ENCODE results near the gene ZNF469.

ZNF469 gene

DNA sequence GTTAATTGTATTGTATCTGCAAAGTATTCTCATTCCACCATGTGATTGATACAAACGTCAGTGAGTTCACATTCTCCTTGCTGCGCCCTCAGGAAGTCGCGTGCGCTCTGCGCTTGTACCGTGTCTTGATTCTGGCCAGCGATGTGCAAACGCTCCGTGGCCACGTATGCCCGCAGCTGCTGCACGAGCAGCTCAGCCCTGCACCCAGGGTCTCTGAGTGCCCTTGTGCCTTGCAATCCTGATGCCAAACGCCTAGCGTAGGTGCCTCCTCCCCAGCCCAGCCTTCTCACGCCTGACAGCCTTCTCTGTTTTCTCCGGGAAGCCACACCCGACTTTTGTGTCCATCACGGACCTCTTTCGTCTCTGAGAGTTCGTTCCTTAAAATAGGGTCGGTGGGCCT, 9.4 kb downstream of the ZNF469 start:
- DNase-seq (ENCODE audit: low spot score) = no peak

DNA sequence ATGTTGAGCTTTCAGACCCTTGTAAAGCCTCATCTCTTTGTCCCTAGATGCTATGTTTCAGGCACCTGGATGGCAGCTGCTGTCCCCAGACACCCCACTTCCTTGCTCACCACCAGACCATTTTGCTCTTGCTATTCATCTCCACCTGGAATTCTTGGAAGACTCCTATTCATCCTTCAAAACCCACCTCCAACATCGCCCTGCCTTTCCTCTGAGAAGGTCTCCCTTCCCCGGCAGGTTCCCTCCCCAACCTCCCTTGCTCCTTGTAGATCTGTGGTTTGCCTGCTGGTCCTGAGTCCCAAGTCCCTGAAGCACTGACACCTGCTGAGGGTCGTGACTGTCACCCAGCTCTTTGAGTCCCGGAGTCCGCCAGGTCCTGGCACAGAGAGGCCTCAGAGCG, 9.9 kb downstream of the ZNF469 start:
- no peak for DNase-seq (ENCODE audit: low spot score)

DNA sequence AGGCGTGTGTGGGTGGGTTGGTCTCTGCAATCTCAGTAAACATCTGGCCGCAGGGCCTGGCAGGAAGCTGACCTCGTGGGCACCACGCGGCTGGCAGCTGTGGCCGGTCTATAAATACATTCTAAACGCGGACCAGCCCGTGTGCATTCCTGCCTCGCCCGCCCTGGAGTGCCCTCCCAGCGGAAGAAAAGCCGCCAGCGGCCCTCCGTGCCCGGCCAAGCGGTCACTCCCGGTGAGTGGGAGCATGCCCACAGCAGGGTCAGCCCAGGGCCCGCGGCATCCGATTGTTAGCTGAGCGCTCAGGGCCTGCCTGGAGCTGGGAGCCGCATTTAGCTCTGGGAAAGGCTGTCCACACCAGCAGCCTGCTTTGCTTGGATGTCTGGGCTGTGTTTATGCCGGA, 10.3 kb downstream of the ZNF469 start:
- peak; percentile 55 for DNase-seq (ENCODE audit: low spot score)

DNA sequence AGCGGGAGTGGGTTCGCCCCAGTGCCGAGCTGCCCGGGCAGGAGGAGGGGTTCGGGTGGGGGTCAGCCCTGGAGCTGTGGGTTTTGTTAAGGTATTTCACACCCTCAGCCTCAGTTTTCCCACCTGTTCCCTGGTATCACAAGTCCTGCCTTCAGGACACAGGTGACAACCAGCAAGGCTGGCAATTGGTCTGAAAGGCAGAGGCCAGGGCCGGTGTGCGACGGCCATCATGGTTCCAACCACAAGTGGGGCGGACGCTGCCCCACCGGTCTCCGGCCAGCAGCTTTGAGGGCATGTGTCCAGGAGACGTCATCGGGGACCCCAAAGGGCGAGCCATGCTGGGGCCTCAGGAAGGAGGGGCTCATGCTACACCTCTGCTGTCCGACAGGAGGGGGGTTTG, 10.8 kb downstream of the ZNF469 start:
- DNase-seq (ENCODE audit: low spot score) = no peak

DNA sequence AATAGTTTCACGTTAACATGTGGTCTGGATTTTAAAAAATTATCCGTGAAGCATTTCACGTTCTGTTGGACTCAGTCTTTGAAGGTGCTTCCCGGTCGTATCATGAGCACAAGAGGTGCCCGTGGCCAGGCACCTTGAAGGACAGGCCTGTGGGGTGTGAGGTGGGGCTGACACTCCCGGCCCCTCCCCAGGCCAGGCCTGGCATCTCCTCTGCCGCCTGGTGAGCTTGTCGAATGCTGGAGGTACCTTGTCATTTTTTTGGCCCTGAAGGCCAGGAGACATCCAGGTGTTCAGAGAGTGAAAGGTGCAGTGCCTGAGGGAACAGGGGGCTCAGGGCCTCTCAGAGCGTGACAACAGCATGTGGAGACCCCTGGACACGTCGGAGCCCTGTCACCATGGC, 11.7 kb downstream of the ZNF469 start:
- DNase-seq (ENCODE audit: low spot score) = no peak

DNA sequence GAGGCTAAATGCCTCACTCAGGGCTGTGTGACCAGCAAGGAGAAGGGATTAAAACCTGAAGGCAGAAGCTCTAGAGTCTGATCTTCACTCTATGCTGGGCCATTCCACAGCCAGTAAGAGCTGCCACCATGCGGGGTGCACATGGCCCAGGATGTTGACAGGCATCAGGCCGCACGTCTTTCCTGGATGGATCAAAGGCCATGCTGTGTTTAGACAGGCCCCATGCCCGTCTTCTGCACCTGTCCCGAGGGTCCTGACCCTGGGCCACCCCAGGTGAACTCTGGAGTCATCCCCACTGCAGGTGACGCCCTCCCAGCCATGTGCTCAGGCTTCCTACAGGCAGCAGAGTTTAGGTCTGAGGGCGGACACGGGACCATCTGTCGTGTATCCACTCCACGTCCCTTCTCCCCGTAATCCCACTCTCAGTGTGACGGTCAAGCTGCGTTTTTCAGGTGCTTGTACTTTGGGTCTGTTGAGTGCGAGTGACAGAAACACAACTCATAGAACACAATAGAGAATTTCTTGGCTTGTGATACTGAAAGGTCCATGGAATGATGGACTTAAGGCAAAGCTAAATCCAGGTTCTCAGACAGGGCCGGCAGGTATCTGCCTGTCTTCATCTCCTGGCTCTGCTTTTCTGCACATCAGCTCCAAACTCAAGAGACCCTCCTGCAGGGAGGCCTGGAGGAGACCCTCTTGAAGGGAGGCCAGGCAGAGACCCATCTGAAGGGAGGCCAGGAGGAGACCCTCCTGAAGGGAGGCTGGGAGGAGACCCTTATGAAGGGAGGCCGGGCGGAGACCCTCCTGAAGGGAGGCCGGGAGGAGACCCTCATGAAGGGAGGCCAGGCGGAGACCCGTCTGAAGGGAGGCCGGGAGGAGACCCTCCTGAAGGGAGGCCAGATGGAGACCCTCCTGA, 13.2 kb downstream of the ZNF469 start:
- no peak for DNase-seq (ENCODE audit: low spot score)

DNA sequence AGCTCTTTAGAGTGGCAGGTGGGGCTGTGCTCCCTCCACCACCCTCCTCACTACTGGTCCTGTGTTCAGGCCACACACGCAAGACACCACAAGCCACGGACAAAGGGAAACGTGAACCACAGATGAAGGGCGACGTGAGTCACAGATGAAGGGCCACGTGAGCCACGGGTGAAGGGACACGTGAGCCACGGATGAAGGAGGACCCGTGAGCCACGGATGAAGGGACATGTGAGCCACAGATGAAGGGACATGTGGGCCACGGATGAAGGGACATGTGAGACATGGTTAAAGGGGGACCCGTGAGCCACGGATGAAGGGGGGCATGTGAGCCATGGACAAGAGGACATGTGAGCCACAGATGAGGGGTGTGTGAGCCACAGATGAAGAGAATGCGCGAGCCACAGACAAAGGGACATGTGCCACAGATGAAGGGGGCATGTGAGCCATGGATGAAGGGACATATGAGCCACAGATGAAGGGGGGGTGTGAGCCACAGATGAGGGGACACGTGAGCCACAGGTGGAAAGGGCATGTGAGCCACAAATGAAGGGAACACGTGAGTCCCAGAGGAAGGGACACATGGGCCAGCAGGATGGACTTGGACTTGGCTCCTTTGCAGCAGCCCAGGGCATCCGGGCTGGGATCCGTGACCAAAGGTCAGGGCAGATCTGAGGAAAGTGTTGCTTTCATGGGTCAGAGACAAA, 15.6 kb downstream of the ZNF469 start:
- DNase-seq (ENCODE audit: low spot score) = no peak

DNA sequence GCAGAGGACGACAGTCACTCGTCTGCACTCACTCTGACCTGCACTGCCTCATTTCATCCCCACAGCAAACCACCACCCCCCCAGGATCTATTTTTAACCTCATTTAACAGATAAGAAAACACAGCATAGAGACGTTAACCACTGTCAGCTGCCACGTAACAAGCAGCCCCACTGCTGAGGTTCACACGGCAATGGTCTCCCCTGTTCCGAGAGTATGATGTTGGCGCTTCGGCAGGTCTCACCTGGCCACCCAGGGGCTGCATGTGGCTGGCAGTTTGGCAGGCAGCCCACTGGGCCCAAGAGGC, 16.1 kb downstream of the ZNF469 start:
- no peak for DNase-seq (ENCODE audit: low spot score)

DNA sequence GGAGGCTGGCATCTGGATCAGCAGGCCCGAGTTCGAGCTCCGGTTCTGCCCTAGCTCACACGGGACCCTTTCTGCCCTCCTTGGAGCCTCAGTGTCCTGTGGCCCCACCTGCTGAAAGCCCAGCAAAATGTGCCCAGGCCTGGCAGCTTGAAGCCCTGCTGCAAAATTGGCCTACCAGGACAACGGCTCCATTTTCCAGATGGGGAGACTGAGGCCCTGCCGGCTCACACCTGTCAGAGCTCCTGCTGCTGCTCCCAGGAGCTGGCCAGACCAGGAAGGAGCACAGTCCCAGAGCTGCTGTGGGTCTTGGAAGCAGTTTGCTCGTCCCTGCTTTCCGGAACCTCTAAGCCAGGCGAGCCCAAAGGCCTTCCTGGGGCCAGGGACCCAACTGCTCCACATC, 17.4 kb downstream of the ZNF469 start:
- DNase-seq (ENCODE audit: low spot score) = no peak

DNA sequence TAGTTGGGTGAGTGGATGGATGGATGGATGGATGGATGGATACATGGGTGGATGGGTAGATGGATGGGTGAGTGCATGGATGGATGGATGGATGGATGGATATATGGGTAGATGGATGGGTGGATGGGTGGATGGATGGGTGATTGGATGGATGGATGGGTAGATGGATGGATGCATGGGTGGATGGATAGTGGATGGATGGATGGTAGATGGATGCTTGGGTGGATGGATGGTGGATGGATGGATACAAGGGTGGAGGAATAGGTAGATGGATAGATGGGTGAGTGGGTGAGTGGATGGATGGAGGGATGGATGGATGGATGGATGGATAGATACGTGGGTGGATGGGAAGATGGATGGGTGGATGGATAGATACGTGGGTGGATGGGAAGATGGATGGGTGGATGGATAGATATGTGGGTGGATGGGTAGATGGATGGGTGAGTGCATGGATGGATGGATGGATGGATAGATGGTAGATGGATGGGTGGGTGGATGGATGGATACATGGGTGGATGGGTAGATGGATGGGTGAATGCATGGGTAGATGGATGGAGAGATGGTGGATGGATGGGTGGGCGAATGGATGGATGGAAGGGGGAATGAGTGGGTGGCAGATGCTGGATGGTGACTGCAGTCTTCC, 19.0 kb downstream of the ZNF469 start:
- DNase-seq (ENCODE audit: low spot score) = no peak

DNA sequence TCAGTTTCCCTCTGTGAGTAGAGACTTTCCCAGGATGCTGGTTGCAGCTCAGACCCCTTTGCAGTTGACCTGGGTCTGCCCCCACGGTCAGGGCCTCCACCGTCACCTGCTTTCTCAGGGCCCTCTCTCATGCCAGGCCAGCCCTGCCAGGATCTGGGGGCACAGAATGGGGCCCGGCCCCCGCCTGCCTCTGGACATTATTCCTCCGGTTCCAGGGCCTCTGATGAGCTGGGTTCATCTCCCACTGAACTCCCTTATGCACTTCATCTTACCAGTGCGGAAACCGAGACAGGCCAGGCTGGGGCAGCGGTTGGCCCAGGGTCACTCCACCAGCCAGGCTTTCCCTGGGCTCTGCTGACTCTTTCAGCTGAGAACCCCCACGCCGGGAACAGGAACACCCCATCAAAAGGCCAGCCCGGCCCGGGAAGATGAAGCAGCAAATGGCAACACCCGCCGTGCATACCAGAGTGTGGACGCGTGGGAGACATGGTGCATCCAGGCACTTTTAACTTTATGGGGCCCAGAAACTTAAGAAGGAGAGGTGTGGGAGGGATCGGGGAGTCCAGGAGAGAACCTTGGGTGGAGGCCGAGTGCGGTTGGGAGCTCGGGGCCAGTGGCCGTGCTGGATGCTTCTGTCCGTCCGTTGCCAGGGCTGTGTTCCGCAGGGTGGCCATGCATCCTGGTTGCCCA, 19.9 kb downstream of the ZNF469 start:
- no peak for DNase-seq (ENCODE audit: low spot score)

DNA sequence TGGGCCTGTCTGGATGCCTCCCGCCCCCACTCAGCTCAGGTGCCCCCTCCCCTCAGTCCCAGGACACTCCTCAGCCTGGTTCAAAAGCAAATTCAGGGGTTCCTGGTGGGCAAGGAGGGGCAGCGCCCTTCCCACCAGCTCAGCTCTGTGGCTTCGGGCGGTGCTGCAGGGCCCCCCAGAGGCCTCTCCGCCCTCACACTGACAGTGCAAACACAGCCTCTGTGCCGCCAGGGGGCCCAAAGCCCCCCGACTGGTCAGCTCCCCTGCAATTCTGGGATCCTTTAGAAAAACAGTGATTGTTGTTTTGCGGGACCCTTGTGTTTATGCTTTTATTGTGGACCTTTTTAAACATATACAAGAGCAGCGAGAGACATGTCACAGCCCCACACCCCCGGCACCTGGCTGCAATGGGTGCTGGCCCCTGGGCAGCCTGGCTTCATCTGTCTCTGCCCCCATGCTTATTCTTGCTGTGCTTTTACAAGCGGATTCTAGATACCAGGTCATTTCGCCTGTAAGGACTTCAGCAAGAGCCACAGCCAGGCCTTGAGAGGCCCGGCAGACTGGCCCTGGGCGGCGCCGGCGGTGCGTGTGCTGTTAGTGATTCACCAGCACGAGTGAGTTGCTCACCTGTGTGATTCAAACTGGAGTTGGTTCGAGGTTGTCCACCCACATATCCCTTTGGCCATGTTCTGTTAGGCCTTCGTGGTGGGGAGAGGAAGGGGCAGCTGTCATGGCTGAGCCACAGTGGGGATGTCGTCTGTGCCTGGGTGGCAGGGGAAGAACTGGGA, 21.2 kb downstream of the ZNF469 start:
- DNase-seq (ENCODE audit: low spot score) = no peak

DNA sequence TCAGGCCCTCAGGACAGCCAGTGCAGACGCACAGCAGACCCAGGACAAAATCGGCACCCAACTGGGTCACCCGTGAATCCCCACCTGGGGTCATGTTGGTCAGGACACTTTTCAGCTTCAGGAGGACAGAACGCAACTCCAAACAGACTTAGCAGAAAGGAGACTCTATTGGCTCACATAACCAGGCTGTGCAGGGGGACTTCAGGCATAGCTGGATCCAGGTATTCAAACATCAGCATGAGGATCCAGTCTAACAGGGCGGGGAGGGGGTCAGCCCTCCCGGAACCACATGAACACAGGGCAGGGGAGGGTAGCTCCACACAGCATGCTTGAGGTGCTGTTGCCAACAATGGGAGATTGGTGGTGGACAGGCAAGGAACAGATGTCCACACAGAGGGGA, 22.0 kb downstream of the ZNF469 start:
- no peak for DNase-seq (ENCODE audit: low spot score)

DNA sequence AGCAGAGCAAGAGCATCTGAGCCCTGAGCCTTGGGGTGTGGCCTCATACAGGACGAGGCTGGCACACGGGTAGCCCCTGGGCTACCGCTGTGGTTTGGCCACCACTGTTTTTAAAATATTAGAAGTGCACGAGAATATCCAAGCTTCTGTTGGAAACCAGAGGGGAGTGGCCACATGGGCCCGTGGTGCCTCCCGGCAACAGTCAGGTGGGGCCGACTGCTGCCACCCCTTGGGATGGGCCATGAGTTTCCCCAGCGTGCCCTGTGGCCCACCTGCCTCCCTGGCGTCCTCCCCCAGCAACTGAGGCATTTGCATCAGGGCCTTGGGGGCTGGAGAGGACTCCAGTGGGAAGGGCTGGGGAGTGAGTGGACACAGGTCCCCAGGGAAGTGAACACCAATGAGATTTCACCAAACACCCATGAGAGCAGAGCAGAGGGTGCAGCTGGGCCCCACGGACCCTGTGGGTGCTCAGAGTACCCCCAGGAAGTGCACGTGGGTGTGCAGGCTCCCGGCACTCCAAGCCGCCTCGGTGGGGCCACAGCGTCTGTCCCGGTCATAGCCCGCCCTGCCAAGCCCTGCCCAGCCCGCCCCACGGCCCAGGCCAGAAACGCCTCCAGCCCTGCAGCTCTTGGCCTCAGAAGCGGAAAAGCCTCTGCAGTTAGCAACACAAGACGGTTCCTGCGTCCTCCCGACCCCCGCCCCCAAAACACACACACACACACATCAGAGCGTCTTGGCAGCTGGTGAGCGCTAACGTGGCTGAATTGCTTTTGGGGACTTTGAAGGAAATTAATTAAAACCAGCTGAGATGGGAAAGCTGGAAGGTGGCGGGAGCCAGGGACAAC, 22.7 kb downstream of the ZNF469 start:
- no peak for DNase-seq (ENCODE audit: low spot score)

DNA sequence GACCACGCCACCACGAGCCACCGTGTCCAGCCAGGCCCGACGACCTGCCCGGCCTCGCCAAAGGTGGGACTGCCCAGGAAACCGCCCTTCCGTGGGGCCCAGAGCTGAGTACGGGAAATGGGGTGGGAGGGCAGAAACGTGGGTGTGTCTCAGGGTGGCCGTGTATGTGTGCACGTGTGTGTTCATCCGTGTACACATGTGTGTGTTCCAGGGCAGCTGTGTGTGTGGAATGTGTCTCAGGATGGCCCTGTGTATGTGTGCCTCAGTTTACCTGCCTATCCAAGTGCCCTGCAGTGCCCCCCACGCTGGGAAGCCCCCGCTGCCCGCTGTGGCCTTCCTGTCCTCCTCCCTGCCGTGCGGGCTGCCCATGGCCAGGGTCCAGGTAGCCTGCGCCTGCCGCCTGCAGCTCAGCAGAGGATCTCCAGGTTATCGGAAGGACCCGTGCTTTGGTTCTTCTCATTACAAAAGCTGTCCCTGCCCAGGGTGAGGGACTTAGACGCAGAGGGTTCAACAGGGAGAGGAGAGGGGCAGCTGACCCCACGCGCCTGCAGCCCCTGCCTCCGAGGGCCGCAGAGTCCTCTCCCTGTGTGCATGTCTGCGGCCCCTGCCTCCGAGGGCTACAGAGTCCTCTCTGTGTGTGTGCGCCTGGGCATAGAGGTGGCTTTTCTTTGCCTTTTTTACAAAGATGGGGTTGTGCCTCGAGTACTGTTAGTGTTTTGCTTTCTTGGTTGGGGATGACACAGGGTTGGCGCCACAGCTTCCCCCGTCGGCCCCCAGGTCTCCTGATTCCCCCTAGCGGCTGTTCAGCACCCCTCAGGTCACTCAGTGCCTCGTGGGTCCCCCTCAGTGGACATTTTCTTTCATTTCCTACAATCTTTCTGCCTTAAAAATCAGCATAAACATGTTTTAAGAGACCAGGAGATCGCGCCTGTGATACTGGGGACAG, 23.6 kb downstream of the ZNF469 start:
- DNase-seq (ENCODE audit: low spot score) = peak; percentile 34

DNA sequence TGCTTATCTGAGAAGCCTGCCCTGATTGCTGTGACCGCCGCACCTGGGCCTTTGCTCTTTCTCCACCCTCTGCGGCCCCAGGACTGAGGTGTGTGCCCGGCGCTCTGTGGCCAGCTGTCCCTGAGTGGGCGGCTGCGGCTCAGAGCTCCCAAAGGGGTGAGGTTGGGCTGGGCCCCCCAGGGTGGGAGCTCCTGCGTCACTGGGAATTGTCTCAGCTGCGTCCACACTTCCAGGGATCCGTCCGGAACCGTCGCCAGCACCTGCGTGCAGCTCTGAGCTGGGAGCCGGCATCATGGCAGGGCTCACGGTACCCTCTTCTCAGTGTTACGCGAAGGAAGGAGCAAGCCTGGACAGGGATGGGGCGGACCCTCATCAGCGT, 24.3 kb downstream of the ZNF469 start:
- no peak for DNase-seq (ENCODE audit: low spot score)

DNA sequence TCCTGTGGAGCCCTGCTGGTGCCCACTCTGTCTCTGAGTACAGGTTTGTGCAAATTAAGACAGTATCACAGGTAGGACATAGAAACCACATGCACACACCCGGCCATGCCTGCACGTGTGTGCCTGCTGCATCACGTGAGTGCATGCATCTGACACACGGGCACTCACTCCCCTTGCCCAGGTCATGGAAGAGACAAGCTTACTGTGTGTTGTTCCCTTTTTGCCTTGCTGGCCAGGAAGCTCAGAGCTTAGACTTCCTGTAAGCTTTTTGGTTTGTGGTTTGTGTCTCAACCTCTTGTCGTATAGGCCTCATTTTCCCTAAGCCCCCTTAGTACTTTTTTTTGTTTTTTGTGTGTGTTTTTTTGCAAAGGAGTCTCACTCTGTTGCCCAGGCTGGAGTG, 25.0 kb downstream of the ZNF469 start:
- DNase-seq (ENCODE audit: low spot score) = no peak

DNA sequence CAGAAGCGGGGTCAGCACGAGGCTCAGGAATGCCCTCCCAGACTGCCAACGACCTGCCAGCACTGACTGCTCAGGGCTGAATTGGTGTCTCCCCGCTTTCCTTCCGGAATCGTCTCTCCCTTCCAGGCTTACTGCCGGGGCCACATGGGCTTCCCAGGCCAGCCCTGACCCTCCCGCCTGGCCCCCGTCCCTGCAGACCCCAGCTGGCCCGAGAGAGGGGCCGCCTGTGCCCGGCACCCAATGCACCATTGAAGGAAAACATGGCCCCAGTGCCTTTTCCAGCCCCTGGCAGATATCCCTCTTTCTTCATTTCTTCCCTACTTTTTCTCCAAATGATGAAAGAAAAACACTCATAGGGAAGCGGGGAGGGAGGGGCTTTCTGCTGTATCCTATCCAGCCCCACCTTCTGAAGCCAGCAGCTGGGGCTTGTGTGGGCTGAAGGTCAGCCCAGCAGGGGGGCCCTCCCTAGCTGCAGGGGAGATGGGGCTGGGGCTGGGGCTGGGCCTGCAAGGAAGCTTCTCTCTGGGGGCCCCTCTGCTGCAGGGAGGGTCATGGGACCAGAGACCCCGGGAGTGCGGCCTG, 25.9 kb downstream of the ZNF469 start:
- no peak for DNase-seq (ENCODE audit: low spot score)

DNA sequence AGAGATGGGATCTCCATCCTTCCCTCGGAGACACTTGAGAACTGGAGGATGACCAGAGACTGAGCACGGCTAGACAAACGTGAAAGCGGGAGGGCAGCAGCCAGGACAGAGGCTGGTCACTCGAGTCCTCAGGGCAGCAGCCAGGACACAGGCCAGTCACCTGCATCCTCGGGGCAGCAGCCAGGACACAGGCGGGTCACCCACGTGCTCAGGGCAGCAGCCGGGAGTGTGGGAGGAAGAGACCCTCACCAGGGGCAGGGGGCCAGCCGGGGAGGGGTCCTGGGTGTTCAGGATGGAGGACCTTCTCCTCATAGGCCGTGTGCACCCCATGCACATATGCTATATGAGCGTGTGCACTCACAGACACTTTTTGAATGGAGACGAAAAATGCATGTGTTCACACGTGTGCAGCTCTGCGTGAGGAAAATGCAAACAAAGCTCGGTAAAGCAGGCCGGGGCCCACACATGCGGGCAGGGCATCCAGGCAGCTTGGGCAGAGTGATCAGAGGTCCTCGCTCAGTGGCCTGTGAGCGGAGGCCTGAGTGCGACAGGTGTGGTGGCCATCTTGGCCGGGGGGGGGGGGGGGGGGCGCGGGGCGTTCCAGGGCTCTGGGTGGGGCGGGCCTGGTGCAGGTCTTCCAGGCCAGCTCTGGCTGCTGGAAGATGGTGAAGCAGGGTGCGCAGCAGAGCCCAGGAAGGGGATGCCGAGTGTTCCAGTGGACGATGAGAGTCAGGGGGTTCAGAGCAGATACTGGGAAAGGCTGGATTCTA, 26.7 kb downstream of the ZNF469 start:
- DNase-seq (ENCODE audit: low spot score) = no peak

All from pons (tissue), 1 donor.